HepG2 (cell line): ENCODE results near the gene NCBP2. TPM values are rescaled to one million over a fixed set of nuclear protein-coding genes. Genes with fewer than 3 reads are reported as not detected.

Source experiments
- ATAC-seq: fragments of 200-7000 bp; cut with Tn5 transposase; 3 replicates; pipeline ENCODE4 v1.9.1; 2020; ENCODE audit warnings: mild to moderate bottlenecking, moderate library complexity
- BruUV-seq: library from RNA; stranded (reverse); fragments of 400-500 nt; replicated peaks from 2 replicates; lab custom pipeline; 2021; lab: Mats Ljungman, UMichigan
- CTCF ChIA-PET: fragments of 300-600 bp; formaldehyde crosslinking; extraction: SDS; loops from one replicate; lab custom pipeline; 2021; ENCODE audit warnings: low total read pairs, inconsistent platforms, low intra/inter-chr PET ratio; lab: Yijun Ruan, JAX
- POLR2A ChIA-PET: fragments of 350-600 bp; sonication (Branson Sonifier 250); formaldehyde crosslinking; loops from one replicate; lab custom pipeline; 2020; ENCODE audit warnings: antibody characterized with exemption, inconsistent platforms; lab: Yijun Ruan, JAX
- DNase-seq: peaks from one replicate; pipeline ENCODE4 v3.0.0-alpha.2; 2015; ENCODE audit warnings: low spot score
- FAIRE-seq: peaks from 3 replicates; lab custom pipeline; 2011; peaks lifted over from hg19 to GRCh38; lab: Jason Lieb, UNC
- H2AFZ ChIP-seq: one replicate; pipeline ENCODE4 v1.6.1; 2011; ENCODE audit warnings: low read length, inconsistent platforms
- H3K27ac ChIP-seq: fragments of 300-600 bp; 3 replicates; pipeline ENCODE4 v1.8.0; 2011; ENCODE audit warnings: mixed run types, mild to moderate bottlenecking, mixed read lengths, low read length, inconsistent platforms; ENCODE audit not compliant: insufficient read depth; ENCODE audit errors: extremely low read length
- H3K27me3 ChIP-seq, 2 experiments: fragments of 200-600 bp in 1 of 2; 2 replicates in 1 of 2; 3 replicates in 1 of 2; pipeline versions ENCODE4 v1.6.0 to v1.8.0; 2011; ENCODE audit warnings: low read length in 2 of 2, mild to moderate bottlenecking in 2 of 2, moderate library complexity in 2 of 2, inconsistent platforms in 1 of 2; ENCODE audit not compliant: insufficient read depth in 2 of 2, control insufficient read depth in 1 of 2
- H3K36me3 ChIP-seq, 2 experiments: fragments of 200-600 bp in 1 of 2; replicated peaks in 1 of 2; 2 replicates in 1 of 2; 3 replicates in 1 of 2; pipeline versions ENCODE4 v1.5.1 to v1.8.0; 2011; ENCODE audit warnings: low read length in 2 of 2, inconsistent platforms in 1 of 2; ENCODE audit not compliant: insufficient read depth in 2 of 2, control insufficient read depth in 1 of 2
- H3K4me1 ChIP-seq: 2 replicates; pipeline ENCODE4 v1.5.1; 2012; ENCODE audit warnings: low read length, inconsistent platforms; ENCODE audit not compliant: insufficient read depth
- H3K4me2 ChIP-seq: 2 replicates; pipeline ENCODE4 v1.6.0; 2011; ENCODE audit warnings: low read depth, low read length, inconsistent platforms
- H3K4me3 ChIP-seq, 3 experiments: fragments of 200-600 bp in 1 of 3; sonication (generic), shearing (Covaris generic) in 1 of 3; replicated peaks in 1 of 3; 2 replicates each; pipeline ENCODE4 v1.5.1; 2011 to 2016; ENCODE audit warnings: low read length in 3 of 3, inconsistent platforms in 2 of 3, low read depth in 2 of 3, mild to moderate bottlenecking in 2 of 3, control low read depth in 1 of 3, mixed read lengths in 1 of 3; ENCODE audit not compliant: insufficient read depth in 1 of 3
- H3K79me2 ChIP-seq: one replicate; pipeline ENCODE4 v1.6.1; 2011; ENCODE audit warnings: low read length, inconsistent platforms; ENCODE audit not compliant: insufficient read depth
- H3K9ac ChIP-seq: 2 replicates; pipeline ENCODE4 v1.6.0; 2011; ENCODE audit warnings: mild to moderate bottlenecking, low read depth, low read length, inconsistent platforms; ENCODE audit not compliant: insufficient read depth
- H3K9me3 ChIP-seq: 2 replicates; pipeline ENCODE4 v1.5.1; 2012; ENCODE audit warnings: mild to moderate bottlenecking, low read length
- H4K20me1 ChIP-seq: 2 replicates; pipeline ENCODE4 v1.6.0; 2011; ENCODE audit warnings: inconsistent platforms, mild to moderate bottlenecking, low read length, moderate library complexity; ENCODE audit not compliant: insufficient read depth
- HNRNPUL1 ChIP-seq: fragments of 200-400 bp; formaldehyde crosslinking; IDR thresholded peaks from 2 replicates; pipeline ENCODE4 v1.6.1; 2017; ENCODE audit warnings: low read depth, mild to moderate bottlenecking, low read length, moderate library complexity
- MED1 ChIP-seq: sonication (generic); formaldehyde crosslinking; IDR thresholded peaks from 2 replicates; pipeline ENCODE4 v1.4.0; 2020; ENCODE audit warnings: missing genetic modification reagents
- NONO ChIP-seq, 2 experiments: fragments of 450-650 bp in 1 of 2; sonication (generic) in 1 of 2; formaldehyde crosslinking in 1 of 2; IDR thresholded peaks in 1 of 2; conservative IDR thresholded peaks in 1 of 2; 2 replicates each; pipeline versions ENCODE4 v1.6.1 to v1.8.0; 2017 to 2022; ENCODE audit warnings: mild to moderate bottlenecking in 1 of 2, missing genetic modification reagents in 1 of 2, moderate library complexity in 1 of 2
- NR0B2 ChIP-seq: sonication (generic); formaldehyde crosslinking; IDR thresholded peaks from 2 replicates; pipeline ENCODE4 v1.4.0; 2020; ENCODE audit warnings: mild to moderate bottlenecking, missing genetic modification reagents
- NRL ChIP-seq: sonication (generic); formaldehyde crosslinking; IDR thresholded peaks from 2 replicates; pipeline ENCODE4 v1.5.0; 2020; ENCODE audit warnings: missing genetic modification reagents, mild to moderate bottlenecking, moderate library complexity, borderline replicate concordance
- PATZ1 ChIP-seq: sonication (generic); formaldehyde crosslinking; IDR thresholded peaks from 2 replicates; pipeline ENCODE4 v1.4.0; 2020; ENCODE audit warnings: missing genetic modification reagents
- SALL1 ChIP-seq: sonication (generic); formaldehyde crosslinking; IDR thresholded peaks from 2 replicates; pipeline ENCODE4 v1.8.0; 2022; ENCODE audit warnings: mild to moderate bottlenecking, missing genetic modification reagents
- ZNF687 ChIP-seq: sonication (generic); formaldehyde crosslinking; IDR thresholded peaks from 2 replicates; pipeline ENCODE4 v1.5.1; 2020; ENCODE audit warnings: mild to moderate bottlenecking, missing genetic modification reagents, moderate library complexity
- WGBS: methylation state at CpG from one replicate; pipeline ENCODE4 v1.1.6; 2017; ENCODE audit warnings: low lambda C conversion rate; 5-methylcytosine and 5-hydroxymethylcytosine counted together
- in situ Hi-C: cut with HindIII; loops from 2 replicates; pipeline ENCODE4 v1.10.0; 2017; ENCODE audit warnings: low pct_unique_long_range_greater_than_20kb; ENCODE audit not compliant: extremely low pct_ligation_motif_present
- intact Hi-C: fragments of 100-400 bp; cut with micrococcal nuclease; formaldehyde crosslinking; loops from one replicate; pipeline ENCODE4 v1.10.0; 2022; ENCODE audit not compliant: unreplicated experiment
- polyA plus RNA-seq, 8 experiments: library from polyadenylated mRNA; depleted of rRNA in 3 of 8; stranded (reverse) in 7 of 8; unstranded in 1 of 8; fragments of >200 nt; fragmentation: Illumina TruSeq in 4 of 8; extraction: Trizol in 4 of 8; gene quantifications; 2 replicates each; pipeline versions ENCODE4 v1.2.1 to v1.2.3, GENCODE V29; 2011 to 2016; ENCODE audit warnings: low read depth in 4 of 8, missing spikeins in 1 of 8, mixed read lengths in 1 of 8; ENCODE audit not compliant: insufficient read depth in 1 of 8
- total RNA-seq, 5 experiments: library from RNA; depleted of rRNA; stranded (reverse); fragments of >200 nt; fragmentation: Illumina TruSeq; extraction: Trizol; gene quantifications; 2 replicates each; pipeline ENCODE4 v1.2.3, GENCODE V29; 2016; ENCODE audit warnings: low read depth in 1 of 5

Gene NCBP2
- total and polyA plus RNA-seq, 2 of the 13 experiments (the other 11 are each of a cell fraction or from before 2014, with no cell fraction given): 58.7 to 95.5 TPM

GRCh38 chr3:196968233-196969133 lies 26.2 kb upstream of the NCBP2 start, which contains the start of gene PIGZ (continued):
- TF ChIP-seq NR0B2 (CRISPR knock-in tag): no peak
- peak; percentile 82; the same call in 1 of the 2 replicates for TF ChIP-seq NRL (CRISPR knock-in tag)

- H3K27me3 ChIP-seq: no peaks in the 10 kb centered on the region
- ATAC-seq (no peak), FAIRE-seq (no peak), DNase-seq (no peak)
- POLR2A ChIA-PET: interaction anchor here (0.8 kb wide), 1 partner anchor 26 kb away, joined by 3 read pairs; the partner anchor contains the start of gene NCBP2
- no peaks in the 10 kb centered on the region for H4K20me1 ChIP-seq
- 75% methylated on average over 21 of the region's 35 CpGs for WGBS
- CTCF ChIA-PET: interaction anchor here (0.7 kb wide), 1 partner anchor 102 kb away, joined by 3 read pairs; no protein-coding TSS in a partner anchor
- peaks cover 43% of the 10 kb centered on the region for H3K79me2 ChIP-seq
- BruUV-seq: TSS peak; percentile 39
- peak overlapping the region; percentile 85 for H3K4me2 ChIP-seq
- H3K4me3 ChIP-seq: peak overlapping the region; percentile 61 to 82 (median 78)
- intact Hi-C loops (no loop called here), in situ Hi-C loops (no loop called here)
- H3K9ac ChIP-seq: peak overlapping the region; percentile 89
- no peaks in the 10 kb centered on the region for H3K9me3 ChIP-seq
- peak overlapping the region; percentile 63 for H3K27ac ChIP-seq
- peaks cover 6 to 25% of the 10 kb centered on the region in 2 experiments for H3K36me3 ChIP-seq
- H3K4me1 ChIP-seq: peaks cover 76% of the 10 kb centered on the region
- H2AFZ ChIP-seq: no peak overlapping the region
- peak; percentile 1; the same call in 1 of the 2 replicates for TF ChIP-seq SALL1
- peak; percentile 29; the same call in 1 of the 2 replicates for TF ChIP-seq MED1
- TF ChIP-seq PATZ1 (CRISPR knock-in tag): no peak
- no peak for TF ChIP-seq NONO (IDR thresholded peaks at IDR 0.05)
- TF ChIP-seq NONO (CRISPR knock-in tag; conservative IDR thresholded peaks at IDR 0.05): no peak; the same call in 1 of the 2 replicates
- no peak for TF ChIP-seq HNRNPUL1
- peak; percentile 86; the same call in 1 of the 2 replicates for TF ChIP-seq ZNF687
Observed at GRCh38 chr3:196967412-196968232, 25.3 kb upstream of the NCBP2 start.
